ENCODE results near the gene FGF18. TPM values are rescaled to one million over a fixed set of nuclear protein-coding genes. Genes with fewer than 3 reads are reported as not detected.

Gene FGF18
- total and polyA plus RNA-seq, 2 donors from 2014 or later = 0.39 to 1.8 TPM

DNA sequence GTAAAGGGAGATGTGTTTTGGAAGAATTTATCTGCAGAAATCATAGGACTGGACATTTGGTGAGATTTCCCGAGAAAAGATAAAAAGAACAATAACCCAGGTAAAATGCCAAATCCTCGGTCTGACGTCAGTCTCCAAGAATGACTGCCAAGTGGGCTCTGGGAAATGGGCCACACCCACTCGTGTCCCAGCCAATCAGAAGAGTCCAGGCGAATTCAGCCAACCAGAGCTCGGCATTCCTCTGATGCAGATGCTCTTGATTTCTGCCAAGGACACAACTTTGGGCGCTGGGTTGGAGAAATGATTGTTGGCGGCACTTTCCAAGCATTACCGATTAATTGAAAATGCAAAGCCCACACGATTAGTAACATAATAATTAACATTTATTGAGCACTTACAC is 73.3 kb downstream of the FGF18 start:
- intact Hi-C loops (cut with DNase I) = no loop called here
- Histone ChIP-seq H3K9ac (ENCODE audit: low read length in 3 of 3) (no peak overlapping the region), H3K9me3 (ENCODE audit: control insufficient read depth in 2 of 3, insufficient read depth in 1 of 3, low read length in 3 of 3) (no peaks in the 10 kb centered on the region), H3K4me1 (ENCODE audit: control insufficient read depth in 2 of 3, insufficient read depth in 2 of 3, low read depth in 1 of 3, low read length in 3 of 3) (peaks cover 0 to 4% (median 0%) of the 10 kb centered on the region in 3 donors), H3K36me3 (ENCODE audit: control insufficient read depth in 2 of 3, insufficient read depth in 3 of 3, low read length in 3 of 3) (no peaks in the 10 kb centered on the region), H3K27ac (ENCODE audit: low read depth in 2 of 2, low read length in 2 of 2) (no peak overlapping the region), H3K4me3 (ENCODE audit: low read length in 3 of 3) (no peak overlapping the region), H3K27me3 (ENCODE audit: control insufficient read depth, insufficient read depth, low read length) (no peaks in the 10 kb centered on the region)
- TF ChIP-seq, protein P1, sequence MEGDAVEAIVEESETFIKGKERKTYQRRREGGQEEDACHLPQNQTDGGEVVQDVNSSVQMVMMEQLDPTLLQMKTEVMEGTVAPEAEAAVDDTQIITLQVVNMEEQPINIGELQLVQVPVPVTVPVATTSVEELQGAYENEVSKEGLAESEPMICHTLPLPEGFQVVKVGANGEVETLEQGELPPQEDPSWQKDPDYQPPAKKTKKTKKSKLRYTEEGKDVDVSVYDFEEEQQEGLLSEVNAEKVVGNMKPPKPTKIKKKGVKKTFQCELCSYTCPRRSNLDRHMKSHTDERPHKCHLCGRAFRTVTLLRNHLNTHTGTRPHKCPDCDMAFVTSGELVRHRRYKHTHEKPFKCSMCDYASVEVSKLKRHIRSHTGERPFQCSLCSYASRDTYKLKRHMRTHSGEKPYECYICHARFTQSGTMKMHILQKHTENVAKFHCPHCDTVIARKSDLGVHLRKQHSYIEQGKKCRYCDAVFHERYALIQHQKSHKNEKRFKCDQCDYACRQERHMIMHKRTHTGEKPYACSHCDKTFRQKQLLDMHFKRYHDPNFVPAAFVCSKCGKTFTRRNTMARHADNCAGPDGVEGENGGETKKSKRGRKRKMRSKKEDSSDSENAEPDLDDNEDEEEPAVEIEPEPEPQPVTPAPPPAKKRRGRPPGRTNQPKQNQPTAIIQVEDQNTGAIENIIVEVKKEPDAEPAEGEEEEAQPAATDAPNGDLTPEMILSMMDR (IDR thresholded peaks at IDR 0.05; ENCODE audit: borderline replicate concordance, extremely low read depth, insufficient read depth) = no peak
- DNase-seq = no peak
- FAIRE-seq = no peak

DNA sequence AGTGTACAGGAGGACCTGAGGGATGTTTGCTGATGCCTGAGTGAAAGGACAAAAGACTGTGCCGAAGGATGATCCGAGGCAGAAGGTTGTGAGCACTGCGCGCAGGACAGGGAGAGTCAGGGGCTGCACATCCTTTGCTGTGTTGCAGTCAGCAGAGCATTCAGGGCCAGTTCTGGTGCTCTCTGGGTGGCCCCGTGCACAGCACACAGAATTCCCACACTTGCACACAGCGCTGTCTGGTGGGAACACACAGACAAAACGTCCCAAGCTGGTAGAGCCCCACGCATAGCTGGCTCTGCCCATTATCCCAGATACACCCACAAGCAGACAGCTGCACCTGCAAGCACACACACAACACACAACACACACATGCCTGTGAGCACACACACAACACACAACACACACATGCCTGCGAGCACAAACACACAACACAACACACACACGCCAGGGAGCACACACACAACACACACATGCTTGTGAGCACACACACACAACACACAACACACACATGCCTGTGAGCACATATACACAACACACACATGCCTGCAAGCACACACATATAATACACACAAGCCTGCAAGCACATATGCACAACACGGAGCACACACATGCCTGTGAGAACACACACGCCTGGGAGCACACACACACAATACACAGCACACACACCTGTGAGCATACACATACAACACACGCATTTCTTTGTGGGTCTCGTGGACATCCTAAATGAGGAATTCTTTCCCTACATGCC is 74.4 kb downstream of the FGF18 start:
- H3K9me3 ChIP-seq (ENCODE audit: control insufficient read depth in 2 of 3, insufficient read depth in 1 of 3, low read length in 3 of 3) = no peaks in the 10 kb centered on the region
- no peak for DNase-seq
- FAIRE-seq = no peak
- no peaks in the 10 kb centered on the region for H3K36me3 ChIP-seq (ENCODE audit: control insufficient read depth in 2 of 3, insufficient read depth in 3 of 3, low read length in 3 of 3)
- no peaks in the 10 kb centered on the region for H3K27me3 ChIP-seq (ENCODE audit: control insufficient read depth, insufficient read depth, low read length)
- no peak overlapping the region for H3K27ac ChIP-seq (ENCODE audit: low read depth in 2 of 2, low read length in 2 of 2)
- TF ChIP-seq, protein P1 (IDR thresholded peaks at IDR 0.05; ENCODE audit: borderline replicate concordance, extremely low read depth, insufficient read depth) = no peak
- intact Hi-C loops (cut with DNase I) = no loop called here
- peaks cover 0 to 4% (median 0%) of the 10 kb centered on the region in 3 donors for H3K4me1 ChIP-seq (ENCODE audit: control insufficient read depth in 2 of 3, insufficient read depth in 2 of 3, low read depth in 1 of 3, low read length in 3 of 3)
- H3K4me3 ChIP-seq (ENCODE audit: low read length in 3 of 3) = no peak overlapping the region
- no peak overlapping the region for H3K9ac ChIP-seq (ENCODE audit: low read length in 3 of 3)

GRCh38 chr5:171494452-171495121 is 75.1 kb downstream of the FGF18 start:
- intact Hi-C loops (cut with DNase I) = no loop called here
- H3K4me1 ChIP-seq (ENCODE audit: control insufficient read depth in 2 of 3, insufficient read depth in 2 of 3, low read depth in 1 of 3, low read length in 3 of 3) = peaks cover 0 to 4% (median 0%) of the 10 kb centered on the region in 3 donors
- TF ChIP-seq, protein P1 (IDR thresholded peaks at IDR 0.05; ENCODE audit: borderline replicate concordance, extremely low read depth, insufficient read depth) = no peak
- H3K36me3 ChIP-seq (ENCODE audit: control insufficient read depth in 2 of 3, insufficient read depth in 3 of 3, low read length in 3 of 3) = no peaks in the 10 kb centered on the region
- no peak for FAIRE-seq
- peak; percentile 64 to 92 (median 77) for DNase-seq
- no peak overlapping the region for H3K9ac ChIP-seq (ENCODE audit: low read length in 3 of 3)
- H3K27ac ChIP-seq (ENCODE audit: low read depth in 2 of 2, low read length in 2 of 2) = peak overlapping the region in 1 of 2 donors; percentile 11
- H3K4me3 ChIP-seq (ENCODE audit: low read length in 3 of 3) = no peak overlapping the region
- no peaks in the 10 kb centered on the region for H3K9me3 ChIP-seq (ENCODE audit: control insufficient read depth in 2 of 3, insufficient read depth in 1 of 3, low read length in 3 of 3)
- H3K27me3 ChIP-seq (ENCODE audit: control insufficient read depth, insufficient read depth, low read length) = no peaks in the 10 kb centered on the region
